WTC11 (cell line): Measurements from ENCODE around the gene USP4. TPM values are rescaled to one million over a fixed set of nuclear protein-coding genes. Genes with fewer than 3 reads are reported as not detected.

Source experiments
- CREM ChIP-seq: sonication (generic); formaldehyde crosslinking; IDR thresholded peaks from 2 replicates; pipeline ENCODE4 v1.8.1; 2022; ENCODE audit warnings: mild to moderate bottlenecking, missing genetic modification reagents, moderate library complexity
- ESRRA ChIP-seq: sonication (generic); formaldehyde crosslinking; IDR thresholded peaks from 2 replicates; pipeline ENCODE4 v1.8.1; 2022; ENCODE audit warnings: mild to moderate bottlenecking, missing genetic modification reagents, borderline replicate concordance
- FOXJ3 ChIP-seq: sonication (generic); formaldehyde crosslinking; IDR thresholded peaks from 2 replicates; pipeline ENCODE4 v1.9.0; 2021; ENCODE audit warnings: missing genetic modification reagents, mild to moderate bottlenecking, borderline replicate concordance
- FOXP1 ChIP-seq: sonication (generic); formaldehyde crosslinking; IDR thresholded peaks from 2 replicates; pipeline ENCODE4 v1.8.0; 2022; ENCODE audit warnings: missing genetic modification reagents, mild to moderate bottlenecking, moderate library complexity, borderline replicate concordance
- JUN ChIP-seq: sonication (generic); formaldehyde crosslinking; IDR thresholded peaks from 2 replicates; pipeline ENCODE4 v1.8.0; 2023; ENCODE audit warnings: mild to moderate bottlenecking, missing genetic modification reagents
- MYBL2 ChIP-seq: sonication (generic); formaldehyde crosslinking; IDR thresholded peaks from 2 replicates; pipeline ENCODE4 v1.8.1; 2023; ENCODE audit warnings: mild to moderate bottlenecking, moderate library complexity, missing genetic modification reagents
- NR3C1 ChIP-seq: sonication (generic); formaldehyde crosslinking; conservative IDR thresholded peaks from 2 replicates; pipeline ENCODE4 v1.8.1; 2023; ENCODE audit warnings: low read depth, mild to moderate bottlenecking, missing genetic modification reagents
- PRRX2 ChIP-seq: fragments of 250-450 bp; sonication (Bioruptor Pico); IDR thresholded peaks from 2 replicates; pipeline ENCODE4 v1.8.0; 2021; ENCODE audit warnings: mild to moderate bottlenecking
- TEAD1 ChIP-seq: sonication (generic); formaldehyde crosslinking; IDR thresholded peaks from 2 replicates; pipeline ENCODE4 v1.8.0; 2022; ENCODE audit warnings: mild to moderate bottlenecking, missing genetic modification reagents
- ZBTB21 ChIP-seq: sonication (generic); formaldehyde crosslinking; IDR thresholded peaks from 2 replicates; pipeline ENCODE4 v1.8.1; 2023; ENCODE audit warnings: mild to moderate bottlenecking, missing genetic modification reagents, borderline replicate concordance
- ZNF121 ChIP-seq: sonication (generic); formaldehyde crosslinking; IDR thresholded peaks from 2 replicates; pipeline ENCODE4 v1.8.0; 2023; ENCODE audit warnings: missing genetic modification reagents
- ZNF219 ChIP-seq: sonication (generic); formaldehyde crosslinking; IDR thresholded peaks from 2 replicates; pipeline ENCODE4 v1.8.0; 2023; ENCODE audit warnings: missing genetic modification reagents, mild to moderate bottlenecking, borderline replicate concordance
- total RNA-seq: library from RNA; stranded (reverse); gene quantifications from 3 replicates; pipeline ENCODE4 v1.2.3, GENCODE V29; 2021
- TF ChIP-seq, protein P1 (sequence below): sonication (generic); formaldehyde crosslinking; IDR thresholded peaks from 2 replicates; pipeline ENCODE4 v1.8.1; 2022; ENCODE audit warnings: mild to moderate bottlenecking, moderate library complexity, missing genetic modification reagents
- TF ChIP-seq, protein P2 (sequence below): sonication (generic); formaldehyde crosslinking; IDR thresholded peaks from 2 replicates; pipeline ENCODE4 v1.8.0; 2022; ENCODE audit warnings: mild to moderate bottlenecking, missing genetic modification reagents
- TF ChIP-seq, protein P3 (sequence below): fragments of 250-450 bp; sonication (Bioruptor Pico); IDR thresholded peaks from 2 replicates; pipeline ENCODE4 v2.1.2; 2022; ENCODE audit warnings: mild to moderate bottlenecking, moderate library complexity
- TF ChIP-seq, protein P4 (sequence below): sonication (generic); formaldehyde crosslinking; IDR thresholded peaks from 2 replicates; pipeline ENCODE4 v1.8.1; 2023; ENCODE audit warnings: mild to moderate bottlenecking, moderate library complexity, missing genetic modification reagents
- TF ChIP-seq, protein P5 (sequence below): fragments of 250-450 bp; sonication (Bioruptor Pico); IDR thresholded peaks from 2 replicates; pipeline ENCODE4 v1.9.0; 2021; ENCODE audit warnings: mild to moderate bottlenecking, borderline replicate concordance

Gene USP4
- total RNA-seq, 1 experiment from 2014 or later, result 29.1 TPM

DNA sequence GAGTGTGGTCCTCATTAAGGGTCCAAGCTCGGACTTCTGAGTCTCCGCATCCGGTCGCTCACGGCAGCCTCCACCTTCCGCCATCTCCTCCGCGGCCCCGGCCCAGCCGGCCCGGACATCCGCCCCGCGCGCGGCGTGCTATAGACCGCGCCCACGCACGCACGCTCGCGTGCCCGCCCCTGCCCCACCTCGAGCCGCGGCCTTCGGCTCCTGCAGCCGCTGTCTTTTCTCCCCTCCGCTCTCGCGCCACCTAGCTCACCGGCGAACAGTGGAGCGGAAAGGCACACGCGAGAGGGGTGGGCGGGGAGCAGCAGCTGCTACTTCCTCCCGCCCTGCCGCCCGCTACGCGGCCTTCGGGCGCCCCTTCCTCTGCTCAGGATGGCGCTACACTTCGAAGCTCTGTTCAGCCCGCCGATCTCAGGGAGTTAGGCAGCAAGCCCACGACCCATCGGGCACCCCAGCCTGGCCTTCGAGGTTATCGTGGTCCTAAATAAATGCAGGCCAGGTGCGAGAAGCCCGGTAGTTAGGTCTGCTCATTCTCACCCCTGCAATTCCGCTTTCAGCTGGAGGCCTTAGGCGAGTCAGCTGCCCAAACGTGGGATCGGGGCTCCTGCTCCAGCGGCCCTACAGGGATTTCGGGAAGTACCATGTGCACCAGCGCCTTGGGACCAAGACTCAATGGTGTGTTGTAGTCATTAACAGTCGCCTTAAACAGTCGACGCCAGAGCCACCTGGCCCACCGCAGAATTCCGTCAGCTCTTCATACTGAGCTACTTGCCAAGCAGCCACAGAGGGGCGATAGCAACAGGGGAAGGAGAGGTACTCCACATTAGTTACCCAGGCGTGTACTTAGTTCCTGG is at the start of gene USP4 (continued):
- TF ChIP-seq ZBTB21 (peak; percentile 89; the same call in 1 of the 2 replicates), PRRX2 (peak; percentile 30; the same call in 1 of the 2 replicates), TEAD1 (CRISPR knock-in tag) (peak; percentile 93), ZNF219 (CRISPR knock-in tag) (no peak), FOXJ3 (CRISPR knock-in tag) (no peak), ZNF121 (CRISPR knock-in tag) (peak; percentile 16; the same call in 1 of the 2 replicates), JUN (CRISPR knock-in tag) (no peak), FOXP1 (CRISPR knock-in tag) (peak; percentile 97), NR3C1 (CRISPR knock-in tag) (peak; percentile 81; the same call in 1 of the 2 replicates), ESRRA (CRISPR knock-in tag) (peak; percentile 87), CREM (CRISPR knock-in tag) (0 out of 2 replicates have a peak, but pooled peaks have one; percentile 52), MYBL2 (peak; percentile 96; the same call in 1 of the 2 replicates)
- TF ChIP-seq, protein P1, sequence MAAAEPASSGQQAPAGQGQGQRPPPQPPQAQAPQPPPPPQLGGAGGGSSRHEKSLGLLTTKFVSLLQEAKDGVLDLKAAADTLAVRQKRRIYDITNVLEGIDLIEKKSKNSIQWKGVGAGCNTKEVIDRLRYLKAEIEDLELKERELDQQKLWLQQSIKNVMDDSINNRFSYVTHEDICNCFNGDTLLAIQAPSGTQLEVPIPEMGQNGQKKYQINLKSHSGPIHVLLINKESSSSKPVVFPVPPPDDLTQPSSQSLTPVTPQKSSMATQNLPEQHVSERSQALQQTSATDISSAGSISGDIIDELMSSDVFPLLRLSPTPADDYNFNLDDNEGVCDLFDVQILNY, result peak; percentile 72
- TF ChIP-seq, protein P2, sequence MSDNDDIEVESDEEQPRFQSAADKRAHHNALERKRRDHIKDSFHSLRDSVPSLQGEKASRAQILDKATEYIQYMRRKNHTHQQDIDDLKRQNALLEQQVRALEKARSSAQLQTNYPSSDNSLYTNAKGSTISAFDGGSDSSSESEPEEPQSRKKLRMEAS (CRISPR knock-in tag), result peak; percentile 95
- TF ChIP-seq, protein P3, sequence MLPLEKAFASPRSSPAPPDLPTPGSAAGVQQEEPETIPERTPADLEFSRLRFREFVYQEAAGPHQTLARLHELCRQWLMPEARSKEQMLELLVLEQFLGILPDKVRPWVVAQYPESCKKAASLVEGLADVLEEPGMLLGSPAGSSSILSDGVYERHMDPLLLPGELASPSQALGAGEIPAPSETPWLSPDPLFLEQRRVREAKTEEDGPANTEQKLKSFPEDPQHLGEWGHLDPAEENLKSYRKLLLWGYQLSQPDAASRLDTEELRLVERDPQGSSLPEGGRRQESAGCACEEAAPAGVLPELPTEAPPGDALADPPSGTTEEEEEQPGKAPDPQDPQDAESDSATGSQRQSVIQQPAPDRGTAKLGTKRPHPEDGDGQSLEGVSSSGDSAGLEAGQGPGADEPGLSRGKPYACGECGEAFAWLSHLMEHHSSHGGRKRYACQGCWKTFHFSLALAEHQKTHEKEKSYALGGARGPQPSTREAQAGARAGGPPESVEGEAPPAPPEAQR (CRISPR knock-in tag), result no peak
- TF ChIP-seq, protein P4, sequence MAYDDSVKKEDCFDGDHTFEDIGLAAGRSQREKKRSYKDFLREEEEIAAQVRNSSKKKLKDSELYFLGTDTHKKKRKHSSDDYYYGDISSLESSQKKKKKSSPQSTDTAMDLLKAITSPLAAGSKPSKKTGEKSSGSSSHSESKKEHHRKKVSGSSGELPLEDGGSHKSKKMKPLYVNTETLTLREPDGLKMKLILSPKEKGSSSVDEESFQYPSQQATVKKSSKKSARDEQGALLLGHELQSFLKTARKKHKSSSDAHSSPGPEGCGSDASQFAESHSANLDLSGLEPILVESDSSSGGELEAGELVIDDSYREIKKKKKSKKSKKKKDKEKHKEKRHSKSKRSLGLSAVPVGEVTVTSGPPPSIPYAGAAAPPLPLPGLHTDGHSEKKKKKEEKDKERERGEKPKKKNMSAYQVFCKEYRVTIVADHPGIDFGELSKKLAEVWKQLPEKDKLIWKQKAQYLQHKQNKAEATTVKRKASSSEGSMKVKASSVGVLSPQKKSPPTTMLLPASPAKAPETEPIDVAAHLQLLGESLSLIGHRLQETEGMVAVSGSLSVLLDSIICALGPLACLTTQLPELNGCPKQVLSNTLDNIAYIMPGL, result peak; percentile 64; the same call in 1 of the 2 replicates
- TF ChIP-seq, protein P5, sequence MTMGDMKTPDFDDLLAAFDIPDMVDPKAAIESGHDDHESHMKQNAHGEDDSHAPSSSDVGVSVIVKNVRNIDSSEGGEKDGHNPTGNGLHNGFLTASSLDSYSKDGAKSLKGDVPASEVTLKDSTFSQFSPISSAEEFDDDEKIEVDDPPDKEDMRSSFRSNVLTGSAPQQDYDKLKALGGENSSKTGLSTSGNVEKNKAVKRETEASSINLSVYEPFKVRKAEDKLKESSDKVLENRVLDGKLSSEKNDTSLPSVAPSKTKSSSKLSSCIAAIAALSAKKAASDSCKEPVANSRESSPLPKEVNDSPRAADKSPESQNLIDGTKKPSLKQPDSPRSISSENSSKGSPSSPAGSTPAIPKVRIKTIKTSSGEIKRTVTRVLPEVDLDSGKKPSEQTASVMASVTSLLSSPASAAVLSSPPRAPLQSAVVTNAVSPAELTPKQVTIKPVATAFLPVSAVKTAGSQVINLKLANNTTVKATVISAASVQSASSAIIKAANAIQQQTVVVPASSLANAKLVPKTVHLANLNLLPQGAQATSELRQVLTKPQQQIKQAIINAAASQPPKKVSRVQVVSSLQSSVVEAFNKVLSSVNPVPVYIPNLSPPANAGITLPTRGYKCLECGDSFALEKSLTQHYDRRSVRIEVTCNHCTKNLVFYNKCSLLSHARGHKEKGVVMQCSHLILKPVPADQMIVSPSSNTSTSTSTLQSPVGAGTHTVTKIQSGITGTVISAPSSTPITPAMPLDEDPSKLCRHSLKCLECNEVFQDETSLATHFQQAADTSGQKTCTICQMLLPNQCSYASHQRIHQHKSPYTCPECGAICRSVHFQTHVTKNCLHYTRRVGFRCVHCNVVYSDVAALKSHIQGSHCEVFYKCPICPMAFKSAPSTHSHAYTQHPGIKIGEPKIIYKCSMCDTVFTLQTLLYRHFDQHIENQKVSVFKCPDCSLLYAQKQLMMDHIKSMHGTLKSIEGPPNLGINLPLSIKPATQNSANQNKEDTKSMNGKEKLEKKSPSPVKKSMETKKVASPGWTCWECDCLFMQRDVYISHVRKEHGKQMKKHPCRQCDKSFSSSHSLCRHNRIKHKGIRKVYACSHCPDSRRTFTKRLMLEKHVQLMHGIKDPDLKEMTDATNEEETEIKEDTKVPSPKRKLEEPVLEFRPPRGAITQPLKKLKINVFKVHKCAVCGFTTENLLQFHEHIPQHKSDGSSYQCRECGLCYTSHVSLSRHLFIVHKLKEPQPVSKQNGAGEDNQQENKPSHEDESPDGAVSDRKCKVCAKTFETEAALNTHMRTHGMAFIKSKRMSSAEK (CRISPR knock-in tag), result no peak
- TF ChIP-seq, all 79 proteins: peak for 39
